Activated CD4-positive, alpha-beta T cell treated with anti-CD3 and anti-CD28 coated beads, Interleukin-2, amount 50 U/mL, for 1 hour (primary cell): ENCODE results near the gene C1orf226.

Experiments
- DNase-seq: peaks from one replicate; pipeline ENCODE4 v3.0.0-alpha.2; 2020

C1orf226 gene

GRCh38 chr1:162366671-162367070 lies 14.9 kb upstream of the C1orf226 start:
- no peak for DNase-seq

- no peak for DNase-seq
These were observed 14.5 kb upstream of the C1orf226 start for GRCh38 chr1:162367073-162367472.

GRCh38 chr1:162367772-162368171 lies 13.8 kb upstream of the C1orf226 start:
- DNase-seq: no peak

GRCh38 chr1:162368451-162368850 lies 13.1 kb upstream of the C1orf226 start:
- DNase-seq: no peak

- DNase-seq: no peak
These were observed 12.0 kb upstream of the C1orf226 start for GRCh38 chr1:162369571-162369970.

GRCh38 chr1:162370161-162370560 lies 11.4 kb upstream of the C1orf226 start:
- DNase-seq: no peak

- DNase-seq: no peak
These were observed 10.8 kb upstream of the C1orf226 start for GRCh38 chr1:162370721-162371120.

- no peak for DNase-seq
These were observed 9.9 kb upstream of the C1orf226 start for GRCh38 chr1:162371611-162372010.

GRCh38 chr1:162372159-162373071 lies 9.1 kb upstream of the C1orf226 start:
- no peak for DNase-seq

GRCh38 chr1:162373072-162373427 lies 8.5 kb upstream of the C1orf226 start:
- no peak for DNase-seq

GRCh38 chr1:162373541-162374260 lies 7.8 kb upstream of the C1orf226 start:
- no peak for DNase-seq

- DNase-seq: no peak
These were observed 7.1 kb upstream of the C1orf226 start for GRCh38 chr1:162374406-162374805.

GRCh38 chr1:162375463-162375862 lies 6.1 kb upstream of the C1orf226 start:
- no peak for DNase-seq

- no peak for DNase-seq
These were observed 4.8 kb upstream of the C1orf226 start, which contains the start of gene SPATA46 for GRCh38 chr1:162376691-162377090. TSS of gene SPATA46 (minus strand) at chr1:162376854. CDS start at chr1:162376790, 64 bp downstream.

GRCh38 chr1:162380061-162380846 lies 1.3 kb upstream of the C1orf226 start:
- DNase-seq: no peak

GRCh38 chr1:162381941-162382750 lies 618 bp downstream of the C1orf226 start:
- no peak for DNase-seq

- DNase-seq: no peak
These were observed 1.6 kb downstream of the C1orf226 start for GRCh38 chr1:162383091-162383490.

- DNase-seq: no peak
These were observed 2.0 kb downstream of the C1orf226 start for GRCh38 chr1:162383516-162383915.

GRCh38 chr1:162384116-162384515 lies 2.6 kb downstream of the C1orf226 start:
- DNase-seq: no peak

GRCh38 chr1:162384601-162385279 lies 3.2 kb downstream of the C1orf226 start:
- DNase-seq: no peak

- DNase-seq: no peak
These were observed 3.7 kb downstream of the C1orf226 start for GRCh38 chr1:162385280-162385623.

GRCh38 chr1:162385702-162386101 lies 4.2 kb downstream of the C1orf226 start:
- no peak for DNase-seq
